SU-DHL-6 (cell line): Measurements from ENCODE around the gene FFAR2.

Experiments
- H2AFZ ChIP-seq: fragments of 200-600 bp; sonication (generic); 2 replicates; pipeline ENCODE4 v1.6.1; 2014; ENCODE audit warnings: low read depth, mild to moderate bottlenecking, moderate library complexity, mixed read lengths, antibody characterized with exemption, low read length; ENCODE audit not compliant: severe bottlenecking
- H3F3A ChIP-seq: fragments of 200-600 bp; shearing (Covaris generic); 2 replicates; pipeline ENCODE4 v1.6.0; 2016; ENCODE audit warnings: antibody characterized with exemption, mild to moderate bottlenecking; ENCODE audit not compliant: insufficient read depth
- H3K27ac ChIP-seq: fragments of 200-600 bp; sonication (generic); 2 replicates; pipeline ENCODE4 v1.5.1; 2016; ENCODE audit warnings: low read depth, mild to moderate bottlenecking, low read length, moderate library complexity, mixed read lengths
- H3K27me3 ChIP-seq: fragments of 200-600 bp; sonication (generic), shearing (Covaris generic); 2 replicates; pipeline ENCODE4 v1.6.0; 2014; ENCODE audit warnings: mild to moderate bottlenecking, low read length
- H3K36me3 ChIP-seq: fragments of 200-600 bp; sonication (generic); 2 replicates; pipeline ENCODE4 v1.6.1; 2014; ENCODE audit warnings: mild to moderate bottlenecking, low read length, mixed read lengths
- H3K4me2 ChIP-seq: fragments of 300-600, 200-600 bp; shearing (Covaris generic), sonication (generic); 2 replicates; pipeline ENCODE4 v1.6.0; 2014; ENCODE audit warnings: low read length, low read depth, mild to moderate bottlenecking; ENCODE audit not compliant: poor library complexity, severe bottlenecking
- H3K4me3 ChIP-seq: fragments of 200-600 bp; sonication (generic); 2 replicates; pipeline ENCODE4 v1.5.1; 2014; ENCODE audit warnings: antibody characterized with exemption, low read length, mild to moderate bottlenecking, mixed read lengths; ENCODE audit not compliant: insufficient read depth, poor library complexity, severe bottlenecking
- H3K79me2 ChIP-seq: fragments of 200-600 bp; sonication (generic); 2 replicates; pipeline ENCODE4 v1.6.1; 2014; ENCODE audit warnings: mild to moderate bottlenecking, low read length, moderate library complexity; ENCODE audit not compliant: insufficient read depth
- H3K9ac ChIP-seq: fragments of 200-600 bp; sonication (generic); 2 replicates; pipeline ENCODE4 v1.7.0; 2014; ENCODE audit warnings: mild to moderate bottlenecking, low read length
- H3K9me2 ChIP-seq: fragments of 200-600 bp; sonication (generic); replicated peaks from 2 replicates; pipeline ENCODE4 v1.6.1; 2014; ENCODE audit warnings: low read length; ENCODE audit not compliant: insufficient read depth
- H3K9me3 ChIP-seq: fragments of 200-600 bp; sonication (generic); 2 replicates; pipeline ENCODE4 v1.6.1; 2014; ENCODE audit warnings: low read length, mixed read lengths; ENCODE audit not compliant: insufficient read depth
- H4K20me1 ChIP-seq: fragments of 200-600 bp; sonication (generic); 2 replicates; pipeline ENCODE4 v1.6.1; 2014; ENCODE audit warnings: low read depth, mild to moderate bottlenecking, antibody characterized with exemption, low read length, moderate library complexity, mixed read lengths
- CTCF ChIP-seq: fragments of 200-600 bp; sonication (generic); IDR thresholded peaks from one replicate; pipeline ENCODE4 v1.5.1; 2017; ENCODE audit warnings: antibody characterized with exemption, mild to moderate bottlenecking, low read length, moderate library complexity; ENCODE audit not compliant: insufficient read depth, poor library complexity, severe bottlenecking
- EZH2phosphoT487 ChIP-seq: fragments of 200-600 bp; sonication (generic), shearing (Covaris generic); conservative IDR thresholded peaks from 2 replicates; pipeline ENCODE4 v1.6.1; 2018; ENCODE audit warnings: mild to moderate bottlenecking, antibody characterized with exemption, low read length, moderate library complexity, mixed read lengths

Gene FFAR2

GRCh38 chr19:35425682-35426081 lies 22.4 kb upstream of the FFAR2 start:
- Histone ChIP-seq H4K20me1 (no peaks in the 10 kb centered on the region), H3K79me2 (no peaks in the 10 kb centered on the region), H3K27me3 (no peaks in the 10 kb centered on the region), H3F3A (no peaks in the 10 kb centered on the region), H3K36me3 (no peaks in the 10 kb centered on the region), H2AFZ (no peak overlapping the region), H3K9ac (no peak overlapping the region), H3K9me3 (no peaks in the 10 kb centered on the region), H3K4me3 (no peak overlapping the region), H3K4me2 (no peak overlapping the region), H3K9me2 (no peaks in the 10 kb centered on the region), H3K27ac (no peak overlapping the region)
- TF ChIP-seq EZH2phosphoT487 (no peak), CTCF (no peak)

GRCh38 chr19:35427187-35427586 lies 20.9 kb upstream of the FFAR2 start:
- Histone ChIP-seq H4K20me1 (no peaks in the 10 kb centered on the region), H3K4me3 (no peak overlapping the region), H3K79me2 (no peaks in the 10 kb centered on the region), H3K27ac (no peak overlapping the region), H2AFZ (no peak overlapping the region), H3F3A (no peaks in the 10 kb centered on the region), H3K36me3 (no peaks in the 10 kb centered on the region), H3K4me2 (no peak overlapping the region), H3K27me3 (no peaks in the 10 kb centered on the region), H3K9ac (no peak overlapping the region), H3K9me2 (no peaks in the 10 kb centered on the region), H3K9me3 (no peaks in the 10 kb centered on the region)
- TF ChIP-seq CTCF, result no peak
- no peak for TF ChIP-seq EZH2phosphoT487

GRCh38 chr19:35429698-35430408 lies 18.2 kb upstream of the FFAR2 start:
- H2AFZ ChIP-seq, result no peak overlapping the region
- H4K20me1 ChIP-seq, result no peaks in the 10 kb centered on the region
- H3K4me2 ChIP-seq, result no peak overlapping the region
- no peaks in the 10 kb centered on the region for H3K9me2 ChIP-seq
- H3K4me3 ChIP-seq, result no peak overlapping the region
- no peaks in the 10 kb centered on the region for H3K9me3 ChIP-seq
- no peak overlapping the region for H3K9ac ChIP-seq
- TF ChIP-seq EZH2phosphoT487 (no peak), CTCF (no peak)
- H3F3A ChIP-seq, result no peaks in the 10 kb centered on the region
- no peaks in the 10 kb centered on the region for H3K27me3 ChIP-seq
- H3K27ac ChIP-seq, result no peak overlapping the region
- no peaks in the 10 kb centered on the region for H3K79me2 ChIP-seq
- no peaks in the 10 kb centered on the region for H3K36me3 ChIP-seq
